DND-41 (cell line): ENCODE results near the gene NME4.

Experiments used
- CTCF ChIP-seq: IDR thresholded peaks from 2 replicates; pipeline ENCODE4 v1.5.1; 2012; ENCODE audit warnings: borderline replicate concordance, low read length, moderate library complexity, mild to moderate bottlenecking; ENCODE audit not compliant: poor library complexity, severe bottlenecking; ENCODE audit errors: extremely low read depth
- EZH2 ChIP-seq: IDR thresholded peaks from 3 replicates; pipeline ENCODE4 v1.6.1; 2012; ENCODE audit warnings: borderline replicate concordance, low read depth, mild to moderate bottlenecking, moderate library complexity, low read length, inconsistent platforms; ENCODE audit not compliant: severe bottlenecking

- TF ChIP-seq CTCF (no peak), EZH2 (no peak)
Observed at GRCh38 chr16:347203-347602, 49.8 kb upstream of the NME4 start.
